Activated CD4-positive, CD25-positive, alpha-beta regulatory T cell treated with anti-CD3 and anti-CD28 coated beads, Interleukin-2, amount 50 U/mL, for 16 hours (primary cell): Measurements from ENCODE around the gene KCNJ5.

ENCODE experiments used
- DNase-seq: peaks from one replicate; pipeline ENCODE4 v3.0.0-alpha.2; 2020; ENCODE audit warnings: low read depth, low spot score

KCNJ5 gene

DNA sequence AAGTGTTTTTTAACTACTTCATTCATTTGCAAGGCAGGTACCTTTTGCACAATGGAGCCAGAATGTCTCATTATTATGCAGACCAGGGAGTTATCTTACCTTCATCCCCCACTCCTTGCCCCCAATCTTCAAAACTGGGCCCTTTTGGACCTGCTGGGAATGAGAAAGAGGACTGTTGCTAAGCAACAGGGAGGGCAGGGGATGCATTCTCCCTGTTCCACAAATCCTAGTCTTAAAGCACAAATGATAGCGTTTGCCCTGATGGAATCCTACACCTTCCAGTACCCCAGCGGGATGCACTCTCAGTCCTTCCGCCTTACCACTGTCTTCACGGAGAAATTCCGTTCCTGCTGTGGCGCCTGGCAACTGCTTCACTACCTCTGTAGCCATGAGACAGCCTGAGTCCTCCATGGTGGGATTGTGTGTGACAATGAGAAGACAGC is 20.0 kb upstream of the KCNJ5 start:
- DNase-seq: no peak

DNA sequence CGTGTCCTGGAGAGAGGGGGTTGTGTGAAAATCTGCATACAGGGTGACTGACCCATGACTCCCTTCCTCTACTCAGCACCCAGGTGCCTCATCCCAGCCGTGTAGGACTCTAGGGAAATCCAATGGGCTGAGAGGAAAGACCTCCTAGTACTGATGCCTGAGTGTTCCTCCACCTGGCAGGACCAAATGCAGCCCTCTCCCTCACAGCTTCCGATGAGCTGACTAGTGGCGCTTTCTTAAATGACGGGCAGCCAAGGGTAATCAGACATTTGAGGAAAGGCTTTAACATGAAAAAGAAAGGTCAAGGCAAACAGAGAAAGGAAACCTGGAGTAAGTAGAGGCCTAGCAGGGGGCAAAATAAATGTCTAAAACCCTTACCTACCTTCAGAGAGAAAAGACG is 19.1 kb upstream of the KCNJ5 start:
- no peak for DNase-seq

DNA sequence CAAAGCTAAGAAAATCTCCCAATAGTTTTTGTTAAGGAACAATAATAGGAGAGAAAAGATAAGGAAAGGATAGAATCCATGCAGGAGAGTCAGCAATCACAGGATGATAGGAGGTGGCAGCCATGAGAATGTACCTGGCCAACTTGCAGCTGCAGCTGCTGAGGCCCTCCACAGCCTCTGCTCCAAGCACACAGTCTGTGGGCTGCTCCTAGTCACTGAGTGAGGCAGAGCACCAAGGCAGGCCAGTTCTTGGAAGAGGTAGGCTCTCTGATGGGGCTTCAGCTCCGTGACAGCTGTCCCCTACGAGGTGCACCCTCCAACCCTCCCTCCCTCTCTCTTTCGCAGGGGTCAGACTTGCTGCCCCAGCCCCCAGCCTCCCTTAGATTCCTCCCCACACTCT is 18.6 kb upstream of the KCNJ5 start:
- DNase-seq: no peak

DNA sequence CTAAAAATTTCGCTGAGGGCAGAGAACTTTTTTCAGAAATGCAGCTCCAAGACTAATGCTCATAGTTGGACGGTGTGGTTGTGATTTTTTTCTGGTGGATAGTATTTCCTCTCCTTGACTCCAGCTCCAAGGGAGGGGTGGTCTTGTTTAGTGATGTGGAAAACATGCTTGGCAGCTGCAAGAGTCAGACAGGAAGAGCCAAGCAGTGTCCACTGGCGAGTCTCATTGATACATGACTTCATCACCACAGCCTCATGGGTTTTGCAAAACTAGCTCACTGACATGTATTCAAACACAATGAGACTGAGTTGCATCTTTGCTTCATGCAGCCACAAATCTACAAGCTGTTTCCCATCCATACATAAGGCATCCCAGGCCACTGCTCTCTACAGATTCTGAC is 16.7 kb upstream of the KCNJ5 start:
- DNase-seq: no peak

DNA sequence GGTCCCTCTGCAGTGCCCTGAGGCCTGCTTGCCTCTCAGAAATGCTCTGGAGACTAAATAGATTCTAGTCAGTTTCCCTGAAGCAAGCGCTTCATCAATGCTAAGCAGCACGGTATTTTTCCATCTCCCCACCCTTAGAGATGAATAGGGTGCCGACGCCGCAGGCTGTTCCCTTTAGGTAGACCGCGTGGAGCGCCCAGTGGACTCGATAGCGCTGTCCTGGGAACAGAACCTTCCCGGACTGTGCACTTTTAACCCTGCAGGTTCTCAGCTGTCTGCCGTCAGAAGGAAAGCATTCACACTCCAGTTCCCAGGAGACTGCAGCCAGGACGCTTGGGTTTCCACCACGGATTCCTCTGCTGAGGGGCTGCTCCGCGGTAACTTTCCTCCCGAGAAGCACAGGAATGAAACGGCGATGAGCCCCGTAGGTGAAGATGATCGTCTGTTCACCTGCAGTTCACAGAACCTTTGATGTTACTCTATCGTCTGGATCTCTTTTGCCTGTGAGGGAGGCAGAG is 15.0 kb upstream of the KCNJ5 start:
- no peak for DNase-seq

DNA sequence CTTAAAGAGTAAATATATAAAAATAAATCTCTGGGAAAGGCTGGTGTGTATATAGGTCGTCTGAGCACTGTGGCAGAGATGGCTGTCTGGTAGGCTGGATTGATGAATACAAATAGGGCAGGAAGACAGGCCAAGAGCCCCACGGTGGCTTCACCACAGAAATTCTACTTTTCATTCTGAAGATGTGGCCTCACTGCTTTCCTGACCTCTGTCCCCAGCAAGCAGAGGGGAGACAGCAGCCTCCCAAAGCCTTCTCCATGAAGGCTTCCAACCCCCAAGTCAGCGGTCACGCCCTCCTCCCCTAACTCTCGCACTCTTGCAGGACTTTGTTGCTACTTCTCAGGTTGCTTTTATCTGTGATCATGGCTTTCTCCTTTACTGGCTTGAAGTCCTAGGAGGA is 13.4 kb upstream of the KCNJ5 start:
- DNase-seq: no peak

DNA sequence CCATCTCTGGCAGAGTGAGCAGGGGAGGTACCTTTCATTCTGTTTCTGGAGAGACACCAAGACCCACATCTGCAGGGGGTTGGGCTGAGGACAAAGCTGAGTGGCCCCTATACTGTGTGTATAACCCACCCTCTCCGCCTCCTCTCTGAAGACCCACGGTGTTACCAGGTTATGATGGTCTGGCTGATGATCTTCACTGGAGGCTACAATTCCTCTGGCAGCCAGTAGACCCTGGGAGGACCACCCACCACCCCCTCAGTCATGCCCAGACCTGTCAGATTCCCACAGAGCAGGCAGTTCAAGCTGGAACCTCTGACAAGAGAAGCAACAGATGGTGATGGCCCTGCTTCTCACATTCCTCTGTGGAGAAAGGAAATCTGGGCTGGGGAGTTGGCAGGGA is 12.7 kb upstream of the KCNJ5 start:
- no peak for DNase-seq

DNA sequence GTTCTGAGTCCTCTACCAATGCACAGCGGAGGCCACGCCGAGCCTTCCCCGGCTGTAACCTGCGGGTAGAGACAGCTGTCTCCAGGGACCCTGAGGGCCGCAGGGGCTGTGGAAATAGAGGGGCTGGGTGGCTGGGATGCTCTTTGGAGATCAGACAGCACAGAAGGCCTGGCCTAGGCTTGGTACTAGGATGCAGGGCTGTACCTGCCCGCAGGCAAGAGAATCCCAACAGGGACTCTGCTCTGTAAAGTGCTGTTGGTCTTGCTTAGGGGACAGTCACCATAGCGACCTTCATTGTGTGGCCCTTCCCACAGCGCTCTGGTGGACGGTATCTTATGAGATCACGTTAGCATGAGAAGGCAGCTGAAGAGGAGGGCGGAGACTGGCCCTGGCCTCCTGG is 11.3 kb upstream of the KCNJ5 start:
- DNase-seq: no peak

DNA sequence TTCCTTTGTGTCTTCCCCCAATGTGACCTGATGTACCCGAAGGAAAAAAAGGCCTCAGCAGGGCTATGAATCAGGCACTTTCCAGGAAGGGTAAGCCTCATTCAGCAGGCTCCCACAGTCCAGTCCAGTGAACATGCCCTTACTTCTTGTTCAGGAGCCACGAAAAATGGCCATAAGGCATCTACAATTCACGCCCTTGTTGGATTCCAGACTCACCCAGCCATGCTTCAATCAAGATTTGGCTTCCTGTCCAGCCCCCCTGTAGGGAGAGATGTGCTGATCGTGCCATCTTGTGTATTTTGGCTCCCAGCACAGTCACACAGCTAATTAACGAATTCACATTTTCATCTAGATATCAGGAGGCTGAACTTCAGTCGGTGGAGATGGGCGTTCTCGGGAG is 9.9 kb upstream of the KCNJ5 start:
- DNase-seq: no peak

DNA sequence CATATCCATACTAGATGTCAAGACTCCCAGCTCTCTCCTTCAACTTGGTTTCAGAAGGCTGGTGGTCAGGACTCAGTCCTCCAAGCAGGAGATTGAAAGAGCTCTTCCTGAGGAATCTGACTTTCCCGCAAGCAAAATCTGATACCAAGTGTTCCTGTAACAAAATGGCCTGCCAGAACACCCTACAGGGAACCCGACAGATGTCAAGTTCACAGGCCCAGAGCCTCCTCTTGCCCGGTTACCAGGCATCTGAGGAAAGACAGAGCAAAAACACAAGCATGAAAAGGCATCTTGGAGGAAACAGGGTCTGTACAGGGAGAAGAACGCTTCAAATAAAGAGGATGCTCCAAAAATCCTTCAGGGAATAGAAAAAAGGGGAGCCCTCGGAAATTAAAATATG is 8.7 kb upstream of the KCNJ5 start:
- no peak for DNase-seq

DNA sequence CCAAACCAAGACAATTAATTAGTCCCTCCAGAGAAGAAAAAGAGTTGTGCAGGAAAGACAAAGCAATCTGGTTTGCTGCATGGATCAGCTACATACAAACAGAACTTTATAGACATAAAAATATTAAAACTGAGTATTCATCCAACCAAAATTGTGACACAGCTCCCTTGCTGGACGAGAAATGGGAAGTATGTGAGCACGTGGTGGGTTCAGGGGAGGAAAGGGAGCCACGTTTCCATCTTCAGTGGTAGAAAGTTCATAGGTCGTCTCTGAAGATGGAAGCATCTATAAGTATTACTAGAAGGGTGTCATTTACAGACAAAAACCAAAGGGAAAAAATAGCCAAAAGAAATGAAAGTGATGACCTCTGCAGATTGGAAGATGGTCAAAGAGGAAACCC is 7.1 kb upstream of the KCNJ5 start:
- no peak for DNase-seq

DNA sequence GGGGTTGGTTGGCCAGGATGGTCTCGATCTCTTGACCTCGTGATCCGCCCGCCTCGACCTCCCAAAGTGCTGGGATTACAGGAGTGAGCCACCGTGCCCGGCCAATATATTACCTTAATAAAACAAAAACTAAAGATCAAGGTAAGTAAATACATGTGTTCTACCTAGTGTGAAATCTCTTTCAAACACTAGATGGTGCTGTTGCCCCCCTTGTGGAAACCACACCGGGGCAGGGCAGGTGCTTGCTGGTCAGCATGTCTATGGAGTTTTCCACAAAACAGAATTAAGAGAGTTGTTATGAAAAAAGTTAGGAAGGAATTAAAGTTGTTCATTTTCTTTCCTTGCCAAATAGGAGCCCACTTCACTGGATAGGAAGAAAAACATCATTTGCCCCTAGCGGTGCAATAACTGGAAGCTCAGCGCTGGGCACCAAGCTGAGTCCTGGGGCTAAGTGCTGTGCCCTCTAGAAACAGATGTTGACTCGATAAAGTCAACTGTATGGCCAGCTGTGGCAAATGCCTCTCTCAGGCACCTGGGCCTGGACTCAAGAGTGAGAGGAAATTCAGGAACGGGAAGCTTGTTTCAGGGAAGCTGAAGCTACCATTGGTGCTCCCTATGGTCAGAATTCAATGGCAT is 6.3 kb upstream of the KCNJ5 start:
- peak; percentile 12 for DNase-seq

DNA sequence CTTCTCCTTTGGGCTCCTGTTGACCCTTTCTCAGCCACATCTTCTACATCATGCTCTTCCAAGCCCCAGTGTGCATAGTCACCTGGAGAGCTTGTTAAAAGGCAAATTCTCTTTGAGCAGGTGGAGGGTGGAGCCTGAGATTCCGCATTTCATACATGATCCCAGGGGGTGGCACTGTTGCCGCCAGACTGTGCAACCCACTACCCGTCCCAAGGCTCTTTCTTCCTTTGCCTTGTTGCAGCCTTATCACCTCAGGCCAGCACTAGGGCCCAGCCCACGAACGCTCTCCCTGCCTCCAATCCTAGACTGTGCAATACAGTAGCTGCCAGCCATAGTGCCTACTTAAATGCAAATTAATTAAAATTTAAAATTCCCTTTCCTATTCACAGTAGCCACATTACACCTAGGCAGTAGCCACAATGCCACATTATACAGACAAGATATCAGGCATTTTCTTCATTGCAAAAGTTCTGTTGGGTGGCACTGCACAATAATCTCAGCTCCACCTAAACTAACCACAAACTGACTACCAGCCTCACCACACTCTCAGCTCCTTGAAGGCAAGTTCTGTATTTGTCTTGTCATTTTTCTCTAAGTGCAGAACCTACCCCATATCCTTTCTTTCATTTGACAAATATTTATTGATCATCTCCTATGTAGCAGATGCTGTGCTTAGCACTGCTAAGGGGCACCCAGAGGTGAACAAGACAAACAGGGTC is 4.6 kb upstream of the KCNJ5 start:
- DNase-seq: no peak

DNA sequence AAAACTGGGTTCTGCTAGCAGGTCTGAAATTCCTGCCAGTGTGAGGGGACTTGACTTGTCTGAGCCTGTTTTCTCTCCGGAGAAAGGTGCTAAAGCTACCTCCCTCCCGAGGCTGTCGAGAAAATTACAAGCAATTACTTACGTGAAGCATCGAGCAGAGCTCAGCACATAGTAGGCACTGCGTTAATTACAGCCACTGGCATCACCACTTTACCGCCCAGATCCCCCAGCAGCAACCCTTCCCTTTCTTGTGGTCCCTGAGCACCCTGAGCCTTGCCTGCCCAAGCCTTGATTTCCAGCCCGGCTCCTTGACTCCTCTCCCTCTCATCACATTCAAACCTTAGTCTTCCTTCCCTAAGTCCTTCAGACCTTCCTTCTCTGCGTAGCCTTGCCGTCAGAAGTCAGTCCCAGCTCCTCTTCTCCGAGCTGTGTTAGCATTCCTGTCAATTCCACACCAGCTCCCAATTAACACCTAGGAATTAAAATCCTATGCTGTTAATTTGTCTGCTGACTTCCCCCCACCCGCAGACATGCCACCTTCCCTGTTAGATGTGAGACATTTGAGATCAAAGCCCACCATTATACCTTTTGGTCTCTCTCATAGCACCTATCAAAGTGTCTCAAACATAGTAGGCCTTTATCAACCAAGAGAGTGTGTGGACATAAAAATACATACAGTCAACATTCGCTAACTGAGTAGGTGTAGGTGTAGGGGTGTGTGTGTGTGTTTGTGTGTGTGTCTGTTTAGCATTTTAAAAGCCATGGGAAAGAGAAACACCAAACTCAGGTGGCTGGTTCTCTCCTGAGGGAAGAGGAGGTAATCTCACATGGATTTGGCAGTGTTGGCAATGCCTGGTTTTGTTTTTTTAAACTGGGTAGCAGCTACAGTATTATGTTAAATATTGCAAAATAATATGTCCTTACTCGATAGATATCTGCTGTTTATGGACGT is 2.8 kb upstream of the KCNJ5 start:
- DNase-seq: no peak

DNA sequence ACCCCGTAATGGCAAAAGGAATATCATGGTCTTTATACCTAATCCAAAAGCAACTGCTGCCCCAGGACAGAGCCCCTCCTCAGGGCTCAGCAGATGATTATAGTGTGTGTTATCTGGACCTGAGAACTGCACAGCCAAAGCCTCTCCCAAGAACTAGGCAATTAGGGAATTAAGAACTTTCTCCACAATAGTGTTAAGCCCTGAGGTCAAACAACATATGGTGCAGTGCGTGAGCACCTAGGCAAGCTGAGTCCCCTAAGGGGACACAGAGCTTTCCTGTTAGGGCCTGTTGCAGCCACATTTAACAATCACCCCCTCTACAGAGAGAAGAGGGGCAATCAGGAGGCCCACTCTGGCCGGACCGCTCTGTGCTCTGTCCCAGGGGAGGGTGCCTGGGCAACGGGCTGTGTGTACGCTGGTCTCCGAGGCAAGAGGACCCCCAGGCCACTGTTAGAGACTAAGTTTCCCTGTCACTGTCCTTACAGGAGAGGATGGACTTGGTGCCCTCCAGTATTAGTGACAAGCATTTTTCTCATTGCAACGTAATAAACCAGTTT is 1.4 kb upstream of the KCNJ5 start:
- DNase-seq: no peak

DNA sequence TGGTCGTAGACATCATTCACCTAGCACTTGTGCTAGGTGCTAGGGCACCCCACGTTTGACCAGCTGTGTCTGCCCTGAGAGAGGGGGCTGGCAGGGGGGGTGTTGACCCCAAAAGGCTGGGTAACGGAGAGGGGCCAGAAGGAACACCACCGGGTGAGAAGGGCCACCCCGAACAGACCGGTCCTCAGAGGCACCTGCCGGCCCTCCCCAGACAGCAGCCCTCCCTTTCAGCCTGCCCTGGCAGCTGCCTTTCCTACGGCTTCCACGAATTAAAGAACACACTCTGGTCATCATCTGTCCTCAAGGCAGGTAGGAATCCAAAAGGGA is 977 bp upstream of the KCNJ5 start:
- DNase-seq: no peak

DNA sequence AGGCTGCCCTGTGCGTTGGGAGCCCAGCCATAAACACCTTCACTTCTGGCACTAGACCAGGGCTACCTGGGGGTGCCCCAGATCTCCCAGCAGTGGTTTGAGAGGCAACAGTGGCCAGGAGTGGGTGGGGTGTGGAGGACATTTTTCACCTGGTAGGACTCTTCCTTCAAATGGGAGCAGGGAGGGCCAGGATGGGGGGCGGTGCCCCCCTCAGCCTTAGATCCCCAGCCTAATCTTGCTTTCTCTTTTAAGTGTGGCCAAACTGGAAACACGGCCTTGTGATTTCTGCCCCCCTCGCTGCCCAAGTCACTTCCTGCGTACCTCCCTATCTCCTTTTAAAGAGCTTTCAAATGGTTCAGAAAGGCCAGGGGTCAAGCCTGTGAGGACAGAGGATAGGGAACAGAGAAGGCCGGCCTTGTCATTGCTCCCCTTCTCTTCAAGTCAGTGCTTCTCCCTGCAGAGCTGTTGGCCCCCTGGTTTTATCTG is 800 bp downstream of the KCNJ5 start:
- DNase-seq: no peak

DNA sequence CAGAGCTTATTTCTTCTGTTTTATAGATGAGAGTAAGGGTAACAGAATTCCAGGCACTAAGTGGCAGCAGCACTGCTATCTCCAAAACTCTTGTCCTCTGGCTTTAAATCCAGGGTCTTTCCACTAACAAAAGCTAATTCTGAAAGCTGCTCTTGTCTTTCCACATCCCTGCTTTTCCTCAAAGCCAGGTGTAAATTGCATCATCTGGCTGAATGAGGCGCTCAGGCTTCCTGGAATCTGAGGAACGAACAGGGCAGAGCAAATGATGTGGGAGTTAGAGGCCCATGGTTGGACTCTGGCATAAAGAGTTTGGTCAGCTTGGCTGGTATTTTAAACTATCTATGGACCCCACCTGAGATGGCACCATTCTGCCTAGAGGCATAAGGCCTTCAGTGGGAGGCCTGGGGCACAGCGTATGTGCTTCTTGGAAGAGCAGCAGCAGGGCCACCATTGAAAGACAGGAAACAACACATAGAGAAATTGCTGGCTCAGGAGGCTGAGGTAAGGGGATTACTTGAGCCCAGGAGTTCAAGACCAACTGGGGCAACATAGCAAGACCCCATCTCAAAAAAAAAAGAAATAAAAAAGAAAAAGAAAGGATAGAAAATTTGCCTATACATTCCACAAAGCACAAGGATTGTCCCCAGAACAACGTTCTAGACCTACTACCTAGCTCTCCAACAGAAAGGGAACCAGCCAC is 1.9 kb downstream of the KCNJ5 start:
- no peak for DNase-seq

DNA sequence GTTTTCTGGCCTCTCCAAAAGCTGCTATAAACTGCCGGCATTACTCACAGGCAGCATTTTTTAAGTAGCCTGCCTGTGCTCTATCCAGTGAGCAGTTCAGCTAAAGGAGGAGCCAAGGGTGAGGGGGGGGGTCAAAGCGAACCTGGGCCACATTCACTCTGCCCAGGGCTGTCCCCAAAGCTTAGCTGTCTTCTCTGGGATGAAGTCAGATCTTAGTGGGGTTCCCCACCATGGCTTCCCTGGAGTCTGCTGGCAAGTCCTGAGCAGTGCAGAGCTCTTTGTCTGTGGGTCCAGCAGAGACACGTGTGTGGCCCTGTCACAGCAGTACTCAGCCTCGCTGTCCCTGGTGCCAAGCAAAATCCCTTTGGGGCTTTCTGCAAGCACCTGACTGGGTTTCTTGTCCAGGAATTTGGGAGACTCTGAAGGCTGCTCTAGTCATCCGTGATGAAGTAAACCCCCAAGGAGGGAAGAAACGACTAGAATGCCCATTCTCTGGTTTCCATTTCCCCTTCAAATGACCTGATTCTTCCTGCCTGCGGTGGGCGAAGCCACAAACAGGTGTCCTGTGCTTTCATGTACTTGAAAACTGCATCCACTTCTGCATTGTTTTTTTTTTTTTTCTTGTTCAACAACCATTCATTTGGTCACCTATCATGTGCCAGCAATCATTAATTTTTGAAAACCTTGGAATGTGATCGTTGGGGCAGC is 2.6 kb downstream of the KCNJ5 start:
- no peak for DNase-seq

DNA sequence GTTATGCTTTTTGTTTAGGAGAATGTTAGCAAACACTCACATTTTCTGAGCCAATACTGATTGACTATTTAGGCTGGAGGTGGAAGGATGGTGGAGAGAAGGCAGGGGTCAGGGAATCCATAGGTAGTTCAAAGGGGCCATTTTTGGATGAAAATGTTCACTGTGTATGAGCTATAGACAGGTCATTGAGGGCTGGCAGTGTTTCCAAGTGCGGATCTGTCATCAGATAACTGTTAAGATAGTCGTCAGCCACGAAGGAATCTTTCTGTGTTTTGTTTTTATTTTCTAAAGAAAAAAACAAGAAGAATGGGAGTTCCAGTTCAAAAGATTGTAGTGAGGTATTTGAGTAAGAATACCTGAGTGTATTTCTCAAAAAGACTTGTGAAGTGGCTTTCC is 3.1 kb downstream of the KCNJ5 start:
- no peak for DNase-seq

DNA sequence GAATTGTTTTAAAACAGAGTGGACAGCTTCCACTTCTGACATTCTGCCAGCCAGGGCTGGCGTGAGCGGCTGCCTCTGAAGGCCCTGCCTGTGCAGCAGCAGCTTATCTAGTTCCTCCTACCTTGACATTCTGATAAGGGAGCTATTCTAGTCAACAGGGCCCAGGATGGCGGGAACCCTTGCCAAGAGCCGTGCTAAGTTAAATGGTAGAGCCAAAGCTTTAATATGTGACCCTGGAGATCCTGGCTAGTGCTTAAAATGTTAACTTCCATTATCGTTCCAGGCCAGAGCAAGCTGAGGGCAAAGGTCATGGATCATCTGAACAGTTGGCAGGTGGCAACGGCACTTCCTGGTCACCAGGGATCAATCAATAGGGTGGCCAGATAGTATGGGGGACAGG is 3.5 kb downstream of the KCNJ5 start:
- DNase-seq: no peak
